Immature natural killer cell (primary cell): Measurements from ENCODE around the gene WDR55. TPM values are rescaled to one million over a fixed set of nuclear protein-coding genes. Genes with fewer than 3 reads are reported as not detected.

ENCODE experiments used
- DNase-seq, 3 donors: peaks; one replicate each; pipeline ENCODE4 v3.0.0; 2022; ENCODE audit warnings: mixed read lengths in 1 of 3
- H3K27ac Mint-ChIP-seq, 6 donors: one replicate each; pipeline ENCODE4 v1.8.0; 2020; ENCODE audit warnings: mixed read lengths in 6 of 6, mild to moderate bottlenecking in 5 of 6, inconsistent platforms in 4 of 6, moderate library complexity in 3 of 6
- H3K27me3 Mint-ChIP-seq, 3 donors: one replicate each; pipeline ENCODE4 v1.8.0; 2020 to 2021; ENCODE audit warnings: low read depth in 3 of 3, mild to moderate bottlenecking in 3 of 3, mixed read lengths in 3 of 3, moderate library complexity in 3 of 3, inconsistent platforms in 1 of 3
- H3K36me3 Mint-ChIP-seq, 3 donors: one replicate each; pipeline ENCODE4 v1.8.0; 2020; ENCODE audit warnings: mixed read lengths in 3 of 3, inconsistent platforms in 2 of 3, mild to moderate bottlenecking in 2 of 3
- H3K4me1 Mint-ChIP-seq, 2 donors: one replicate each; pipeline ENCODE4 v1.8.0; 2020; ENCODE audit warnings: inconsistent platforms in 2 of 2, mild to moderate bottlenecking in 2 of 2, mixed read lengths in 2 of 2, moderate library complexity in 1 of 2
- H3K4me3 Mint-ChIP-seq, 5 donors: one replicate each; pipeline ENCODE4 v1.8.0; 2020; ENCODE audit warnings: mild to moderate bottlenecking in 5 of 5, mixed read lengths in 5 of 5, inconsistent platforms in 3 of 5, moderate library complexity in 3 of 5
- H3K9me3 Mint-ChIP-seq, 6 donors: one replicate each; pipeline ENCODE4 v1.8.0; 2020; ENCODE audit warnings: mild to moderate bottlenecking in 6 of 6, mixed read lengths in 6 of 6, inconsistent platforms in 4 of 6, moderate library complexity in 3 of 6
- polyA plus RNA-seq, 3 donors: library from polyadenylated mRNA; unstranded; fragments of 300-500 nt; fragmentation: Illumina TruSeq; gene quantifications; one replicate each; pipeline ENCODE4 v1.2.3, GENCODE V29; 2021

The WDR55 gene
- polyA plus RNA-seq, 3 donors from 2014 or later: 11.0 to 20.2 (median 13.6) TPM

- peak in 1 of 3 donors; percentile 20 for DNase-seq
- Mint-ChIP-seq H3K27me3 (peaks cover 0 to 2% (median 2%) of the 10 kb centered on the region in 3 donors), H3K4me1 (peaks cover 3 to 8% of the 10 kb centered on the region in 2 donors), H3K27ac (no peak overlapping the region), H3K4me3 (no peak overlapping the region), H3K36me3 (peaks cover 6 to 49% (median 15%) of the 10 kb centered on the region in 3 donors), H3K9me3 (no peaks in the 10 kb centered on the region)
Measured at GRCh38 chr5:140672455-140673186, 7.9 kb downstream of the WDR55 start.

GRCh38 chr5:140673187-140673976, 8.7 kb downstream of the WDR55 start, which contains the start of gene DND1:
Gene DND1 (minus strand): TSS chr5:140673576. CDS start chr5:140673542, 34 bp downstream.
- H3K4me1 Mint-ChIP-seq: peaks cover 0 to under 1% of the 10 kb centered on the region in 2 donors
- no peak for DNase-seq
- no peak within 1 kb of the TSS for H3K4me3 Mint-ChIP-seq
- H3K27ac Mint-ChIP-seq: peak within 1 kb of the TSS in 1 of 6 donors; percentile 30
- H3K36me3 Mint-ChIP-seq: peaks cover 6 to 47% (median 19%) of the 10 kb centered on the region in 3 donors
- H3K9me3 Mint-ChIP-seq: no peaks in the 10 kb centered on the region
- peaks cover 0 to 2% (median 0%) of the 10 kb centered on the region in 3 donors for H3K27me3 Mint-ChIP-seq

- Mint-ChIP-seq H3K4me1 (no peaks in the 10 kb centered on the region), H3K4me3 (no peak overlapping the region), H3K9me3 (no peaks in the 10 kb centered on the region), H3K36me3 (peaks cover 6 to 50% (median 19%) of the 10 kb centered on the region in 3 donors), H3K27me3 (peaks cover 0 to 2% (median 0%) of the 10 kb centered on the region in 3 donors), H3K27ac (peak overlapping the region in 1 of 6 donors; percentile 30)
- DNase-seq: no peak
Measured at GRCh38 chr5:140674211-140674610, 9.5 kb downstream of the WDR55 start.

- Mint-ChIP-seq H3K27me3 (peaks cover 0 to 2% (median 0%) of the 10 kb centered on the region in 3 donors), H3K4me1 (no peaks in the 10 kb centered on the region), H3K27ac (peak overlapping the region in 2 of 6 donors; percentile 30 to 35), H3K36me3 (peaks cover 6 to 50% (median 16%) of the 10 kb centered on the region in 3 donors), H3K9me3 (no peaks in the 10 kb centered on the region), H3K4me3 (no peak overlapping the region)
- DNase-seq: no peak
Measured at GRCh38 chr5:140674629-140675028, 9.9 kb downstream of the WDR55 start.

- Mint-ChIP-seq H3K9me3 (no peaks in the 10 kb centered on the region), H3K27ac (no peak overlapping the region), H3K4me3 (no peak overlapping the region), H3K4me1 (no peaks in the 10 kb centered on the region), H3K36me3 (peaks cover 6 to 53% (median 11%) of the 10 kb centered on the region in 3 donors), H3K27me3 (no peaks in the 10 kb centered on the region)
- no peak for DNase-seq
Measured at GRCh38 chr5:140677947-140678346, 13.2 kb downstream of the WDR55 start.

- no peaks in the 10 kb centered on the region for H3K9me3 Mint-ChIP-seq
- H3K36me3 Mint-ChIP-seq: peaks cover 8 to 50% (median 11%) of the 10 kb centered on the region in 3 donors
- H3K27me3 Mint-ChIP-seq: no peaks in the 10 kb centered on the region
- H3K4me3 Mint-ChIP-seq: no peak overlapping the region
- DNase-seq: no peak
- no peak overlapping the region for H3K27ac Mint-ChIP-seq
- H3K4me1 Mint-ChIP-seq: no peaks in the 10 kb centered on the region
Measured at GRCh38 chr5:140678993-140679392, 14.3 kb downstream of the WDR55 start.

- no peak for DNase-seq
- Mint-ChIP-seq H3K4me3 (peak overlapping the region; percentile 91 to 100 (median 99)), H3K27me3 (peaks cover 1 to 2% (median 2%) of the 10 kb centered on the region in 3 donors), H3K9me3 (no peaks in the 10 kb centered on the region), H3K4me1 (peaks cover 41 to 60% of the 10 kb centered on the region in 2 donors), H3K27ac (peak overlapping the region; percentile 88 to 100 (median 98)), H3K36me3 (peaks cover 4 to 12% (median 6%) of the 10 kb centered on the region in 3 donors)
Measured at GRCh38 chr5:140690376-140690932, 25.8 kb downstream of the WDR55 start.

GRCh38 chr5:140690941-140691924, 26.5 kb downstream of the WDR55 start, which contains the start of the genes HARS1 and HARS2:
Gene HARS1 (minus strand): TSS chr5:140691370. CDS start chr5:140691304, 66 bp downstream.
Gene HARS2 (plus strand): TSS chr5:140691455. CDS start chr5:140691649, 194 bp downstream.
- Mint-ChIP-seq H3K4me3 (peak within 1 kb of the TSS; percentile 91 to 100 (median 99)), H3K36me3 (peaks cover 11 to 19% (median 12%) of the 10 kb centered on the region in 3 donors), H3K27me3 (peaks cover 1 to 2% (median 2%) of the 10 kb centered on the region in 3 donors), H3K9me3 (no peaks in the 10 kb centered on the region), H3K27ac (peak within 1 kb of the TSS; percentile 88 to 100 (median 98)), H3K4me1 (peaks cover 42 to 60% of the 10 kb centered on the region in 2 donors)
- peak; percentile 81 to 86 (median 84) for DNase-seq

GRCh38 chr5:140694276-140694675, 29.6 kb downstream of the WDR55 start:
- DNase-seq: no peak
- peaks cover 26 to 41% (median 28%) of the 10 kb centered on the region in 3 donors for H3K36me3 Mint-ChIP-seq
- no peak overlapping the region for H3K27ac Mint-ChIP-seq
- H3K4me1 Mint-ChIP-seq: peaks cover 40 to 46% of the 10 kb centered on the region in 2 donors
- no peaks in the 10 kb centered on the region for H3K9me3 Mint-ChIP-seq
- peaks cover 1 to 2% (median 2%) of the 10 kb centered on the region in 3 donors for H3K27me3 Mint-ChIP-seq
- H3K4me3 Mint-ChIP-seq: peak overlapping the region in 1 of 5 donors; percentile 5

- Mint-ChIP-seq H3K9me3 (no peaks in the 10 kb centered on the region), H3K27me3 (peaks cover 2 to 5% (median 2%) of the 10 kb centered on the region in 3 donors), H3K4me1 (peaks cover 39 to 44% of the 10 kb centered on the region in 2 donors), H3K27ac (peak overlapping the region in 3 of 6 donors; percentile 18 to 49 (median 30)), H3K4me3 (no peak overlapping the region), H3K36me3 (peaks cover 32 to 51% (median 33%) of the 10 kb centered on the region in 3 donors)
- no peak for DNase-seq
Measured at GRCh38 chr5:140696891-140697492, 32.3 kb downstream of the WDR55 start.

- peak; percentile 91 to 94 (median 93) for DNase-seq
- no peaks in the 10 kb centered on the region for H3K9me3 Mint-ChIP-seq
- H3K36me3 Mint-ChIP-seq: peaks cover 42 to 60% (median 47%) of the 10 kb centered on the region in 3 donors
- peaks cover 25 to 28% of the 10 kb centered on the region in 2 donors for H3K4me1 Mint-ChIP-seq
- H3K4me3 Mint-ChIP-seq: peak within 1 kb of the TSS; percentile 96 to 100 (median 99)
- peaks cover 2 to 5% (median 2%) of the 10 kb centered on the region in 3 donors for H3K27me3 Mint-ChIP-seq
- peak within 1 kb of the TSS; percentile 95 to 98 (median 98) for H3K27ac Mint-ChIP-seq
Measured at GRCh38 chr5:140700177-140701144, 35.8 kb downstream of the WDR55 start, which contains the start of gene ZMAT2. Gene ZMAT2 (plus strand): TSS chr5:140700447. CDS start chr5:140700461, 14 bp downstream.
